Uterus (tissue), 4 donors: ENCODE results near the gene DNAJC2. TPM values are rescaled to one million over a fixed set of nuclear protein-coding genes. Genes with fewer than 3 reads are reported as not detected.

ENCODE experiments used
- DNase-seq, 2 donors: peaks; one replicate each; pipeline ENCODE4 v3.0.0-alpha.2; 2019 to 2020
- H3K27ac ChIP-seq, 2 donors: fragments of 200-600 bp; sonication (generic); 1 replicate in 1 of 2; 2 replicates in 1 of 2; pipeline ENCODE4 v1.5.1; 2016 to 2018
- H3K27me3 ChIP-seq, 2 donors: fragments of 200-600 bp; sonication (generic); one replicate each; pipeline ENCODE4 v1.5.1; 2018 to 2019; ENCODE audit warnings: control low read depth in 1 of 2
- H3K36me3 ChIP-seq, 2 donors: fragments of 200-600 bp; sonication (generic); one replicate each; pipeline ENCODE4 v1.5.1; 2019; ENCODE audit warnings: control low read depth in 1 of 2
- H3K4me1 ChIP-seq, 2 donors: fragments of 200-600 bp; sonication (generic); one replicate each; pipeline ENCODE4 v1.5.1; 2018 to 2019; ENCODE audit warnings: control low read depth in 1 of 2
- H3K4me3 ChIP-seq, 2 donors: fragments of 200-600 bp; sonication (generic); 1 replicate in 1 of 2; 2 replicates in 1 of 2; pipeline ENCODE4 v1.5.1; 2018 to 2019; ENCODE audit warnings: mild to moderate bottlenecking in 1 of 2
- H3K9me3 ChIP-seq, 2 donors: fragments of 200-600 bp; sonication (generic); one replicate each; pipeline ENCODE4 v1.5.1; 2019; ENCODE audit warnings: control low read depth in 1 of 2
- POLR2A ChIP-seq, 2 donors: fragments of 450-650 bp; IDR thresholded peaks; one replicate each; pipeline ENCODE4 v1.6.1; 2016; ENCODE audit warnings: antibody characterized with exemption in 2 of 2, mild to moderate bottlenecking in 1 of 2, moderate library complexity in 1 of 2
- intact Hi-C: fragments of 100-400 bp; cut with DNase I; formaldehyde crosslinking; loops from one replicate; pipeline ENCODE4 v1.15.1; 2023; ENCODE audit warnings: low total_unique reads
- total RNA-seq, 4 donors: library from RNA; depleted of rRNA in 3 of 4; stranded (reverse); fragments of >200 nt in 3 of 4; gene quantifications; one replicate each; pipeline versions ENCODE4 v1.1.0 to v1.2.4, GENCODE V29; 2014 to 2023
- TF ChIP-seq, protein P1 (sequence below), 4 experiments: fragments of 200-600 bp in 2 of 4; fragments of 450-650 bp in 2 of 4; sonication (generic) in 2 of 4; IDR thresholded peaks; one replicate each; pipeline ENCODE4 v1.5.1; 2016 to 2019; ENCODE audit warnings: antibody characterized with exemption in 4 of 4, mild to moderate bottlenecking in 2 of 4, moderate library complexity in 1 of 4
- donor health status: DM: yes; HTN: yes; CAD: no.

DNAJC2 gene
- total RNA-seq, 4 donors from 2014 or later = 2.6 to 27.9 (median 15.9) TPM

DNA sequence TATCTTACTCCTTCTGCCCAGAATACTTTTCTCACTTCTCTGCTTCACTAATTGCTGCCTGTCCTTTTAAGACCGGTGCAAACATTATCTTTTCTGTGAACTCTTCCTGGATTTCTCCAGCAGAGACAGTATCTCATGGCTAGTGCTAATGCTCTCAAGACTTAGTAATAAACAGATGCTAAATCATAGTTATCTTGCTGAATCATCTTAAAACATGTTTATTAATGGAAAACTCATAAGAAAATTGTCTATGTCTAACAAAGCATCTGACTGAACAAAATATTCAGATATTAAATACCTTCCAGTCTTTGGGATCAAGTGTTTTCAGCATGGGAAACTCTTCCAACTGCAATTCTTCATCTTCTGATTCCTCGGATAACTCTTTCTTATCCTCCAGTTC lies 3.1 kb downstream of the DNAJC2 start:
- no peak overlapping the region for H3K4me3 ChIP-seq
- intact Hi-C loops = no loop called here
- TF ChIP-seq POLR2A (IDR thresholded peaks at IDR 0.05) = no peak
- TF ChIP-seq, protein P1, sequence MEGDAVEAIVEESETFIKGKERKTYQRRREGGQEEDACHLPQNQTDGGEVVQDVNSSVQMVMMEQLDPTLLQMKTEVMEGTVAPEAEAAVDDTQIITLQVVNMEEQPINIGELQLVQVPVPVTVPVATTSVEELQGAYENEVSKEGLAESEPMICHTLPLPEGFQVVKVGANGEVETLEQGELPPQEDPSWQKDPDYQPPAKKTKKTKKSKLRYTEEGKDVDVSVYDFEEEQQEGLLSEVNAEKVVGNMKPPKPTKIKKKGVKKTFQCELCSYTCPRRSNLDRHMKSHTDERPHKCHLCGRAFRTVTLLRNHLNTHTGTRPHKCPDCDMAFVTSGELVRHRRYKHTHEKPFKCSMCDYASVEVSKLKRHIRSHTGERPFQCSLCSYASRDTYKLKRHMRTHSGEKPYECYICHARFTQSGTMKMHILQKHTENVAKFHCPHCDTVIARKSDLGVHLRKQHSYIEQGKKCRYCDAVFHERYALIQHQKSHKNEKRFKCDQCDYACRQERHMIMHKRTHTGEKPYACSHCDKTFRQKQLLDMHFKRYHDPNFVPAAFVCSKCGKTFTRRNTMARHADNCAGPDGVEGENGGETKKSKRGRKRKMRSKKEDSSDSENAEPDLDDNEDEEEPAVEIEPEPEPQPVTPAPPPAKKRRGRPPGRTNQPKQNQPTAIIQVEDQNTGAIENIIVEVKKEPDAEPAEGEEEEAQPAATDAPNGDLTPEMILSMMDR (IDR thresholded peaks at IDR 0.05) = no peak
- H3K36me3 ChIP-seq = no peaks in the 10 kb centered on the region
- H3K27ac ChIP-seq = no peak overlapping the region
- no peaks in the 10 kb centered on the region for H3K27me3 ChIP-seq
- no peaks in the 10 kb centered on the region for H3K9me3 ChIP-seq
- peaks cover 0 to 4% of the 10 kb centered on the region in 2 donors for H3K4me1 ChIP-seq
- DNase-seq = no peak

DNA sequence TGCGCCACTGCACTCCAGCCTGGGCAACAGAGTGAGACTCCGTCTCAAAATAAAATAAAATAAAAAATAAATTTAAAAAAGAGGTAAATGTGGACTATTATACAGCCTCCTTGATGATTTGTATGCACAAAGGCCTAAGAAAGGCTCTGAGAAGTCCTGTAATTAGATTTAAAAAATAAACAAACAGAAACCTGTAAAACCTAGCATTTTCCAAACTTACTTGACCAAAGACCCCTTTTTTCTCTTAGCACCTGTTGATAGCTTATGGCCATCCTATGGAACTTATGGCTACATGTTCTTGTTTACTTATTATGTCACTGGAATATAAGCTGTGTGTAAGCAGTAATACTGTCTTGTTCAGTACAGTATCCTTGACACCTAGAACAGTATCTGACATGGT lies 5.7 kb downstream of the DNAJC2 start:
- Histone ChIP-seq H3K27ac (no peak overlapping the region), H3K36me3 (no peaks in the 10 kb centered on the region), H3K4me3 (no peak overlapping the region), H3K27me3 (no peaks in the 10 kb centered on the region), H3K9me3 (no peaks in the 10 kb centered on the region), H3K4me1 (peaks cover 0 to 4% of the 10 kb centered on the region in 2 donors)
- intact Hi-C loops = no loop called here
- no peak for TF ChIP-seq POLR2A (IDR thresholded peaks at IDR 0.05)
- TF ChIP-seq, protein P1 (IDR thresholded peaks at IDR 0.05) = no peak
- no peak for DNase-seq

DNA sequence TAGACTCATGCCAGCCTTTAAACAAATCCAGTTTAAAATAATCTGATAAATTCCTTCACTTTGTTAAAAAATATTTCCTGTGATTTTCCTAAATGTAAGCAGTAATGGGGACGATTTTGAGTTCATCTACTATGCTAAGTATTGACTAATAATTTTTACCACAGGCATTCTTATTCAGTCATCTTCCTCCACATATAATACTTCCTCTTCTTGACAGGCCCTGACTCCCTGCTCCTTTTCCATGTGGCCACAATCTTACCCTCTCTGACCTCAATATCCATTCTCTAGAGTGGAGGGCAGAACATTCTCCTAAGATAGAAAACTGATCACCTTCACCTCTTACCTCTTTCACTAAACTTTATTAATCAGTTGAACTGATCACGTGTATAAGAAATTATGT lies 7.8 kb downstream of the DNAJC2 start:
- no peaks in the 10 kb centered on the region for H3K9me3 ChIP-seq
- no peaks in the 10 kb centered on the region for H3K27me3 ChIP-seq
- H3K27ac ChIP-seq = no peak overlapping the region
- no peak for DNase-seq
- H3K4me3 ChIP-seq = no peak overlapping the region
- intact Hi-C loops = no loop called here
- H3K4me1 ChIP-seq = no peaks in the 10 kb centered on the region
- H3K36me3 ChIP-seq = no peaks in the 10 kb centered on the region
- TF ChIP-seq POLR2A (IDR thresholded peaks at IDR 0.05) = no peak
- TF ChIP-seq, protein P1 (IDR thresholded peaks at IDR 0.05) = no peak

DNA sequence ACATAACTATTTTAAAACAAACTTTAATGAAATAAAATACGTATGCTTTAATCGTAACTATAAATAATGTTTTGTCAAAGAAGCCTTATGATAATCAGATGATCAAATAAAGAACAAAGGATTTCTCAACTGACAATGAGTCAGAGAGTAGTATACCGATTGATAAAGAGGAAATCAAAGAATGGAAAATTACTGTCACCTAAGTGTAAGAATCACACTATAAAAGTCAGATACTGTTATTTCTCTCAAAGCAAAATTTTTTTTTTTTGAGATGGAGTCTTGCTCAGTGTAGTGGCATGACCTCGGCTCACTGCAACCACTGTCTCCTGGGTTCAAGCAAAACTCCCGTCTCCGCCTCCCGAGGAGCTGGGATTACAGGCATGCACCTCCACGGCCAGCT lies 18.8 kb downstream of the DNAJC2 start:
- H3K27ac ChIP-seq = no peak overlapping the region
- no peaks in the 10 kb centered on the region for H3K9me3 ChIP-seq
- no peaks in the 10 kb centered on the region for H3K36me3 ChIP-seq
- TF ChIP-seq, protein P1 (IDR thresholded peaks at IDR 0.05) = no peak
- no peak for TF ChIP-seq POLR2A (IDR thresholded peaks at IDR 0.05)
- no peak for DNase-seq
- H3K4me3 ChIP-seq = no peak overlapping the region
- intact Hi-C loops = no loop called here
- H3K4me1 ChIP-seq = no peaks in the 10 kb centered on the region
- no peaks in the 10 kb centered on the region for H3K27me3 ChIP-seq

DNA sequence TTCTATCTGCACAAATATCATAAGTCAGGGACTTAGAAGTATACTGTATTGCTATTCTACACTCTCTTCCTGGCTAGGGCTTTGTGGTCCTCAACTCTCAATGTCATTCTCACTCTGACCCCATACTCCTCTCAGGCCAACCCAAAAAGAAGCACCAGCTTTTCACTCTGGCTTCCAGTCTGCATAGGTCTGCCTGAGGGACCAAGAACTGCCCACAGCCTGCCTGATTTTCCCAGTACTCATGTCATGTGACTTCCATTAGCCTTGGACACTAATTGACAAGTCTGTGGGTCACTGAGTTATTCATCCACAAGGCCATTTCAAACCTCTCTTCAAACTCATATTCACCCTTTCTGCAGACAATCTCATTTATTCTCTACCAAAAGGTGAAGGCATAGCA lies 27.6 kb downstream of the DNAJC2 start:
- DNase-seq = no peak
- Histone ChIP-seq H3K27ac (no peak overlapping the region), H3K36me3 (no peaks in the 10 kb centered on the region), H3K4me3 (no peak overlapping the region), H3K27me3 (peaks cover 0 to 3% of the 10 kb centered on the region in 2 donors), H3K9me3 (no peaks in the 10 kb centered on the region), H3K4me1 (no peaks in the 10 kb centered on the region)
- intact Hi-C loops = no loop called here
- TF ChIP-seq POLR2A (IDR thresholded peaks at IDR 0.05) = no peak
- TF ChIP-seq, protein P1 (IDR thresholded peaks at IDR 0.05) = no peak
